Sigmoid colon (tissue), 4 donors: ENCODE data around the gene CALU.

Source experiments
- EP300 ChIP-seq, 4 donors: sonication (generic); formaldehyde crosslinking; IDR thresholded peaks; one replicate each; pipeline ENCODE4 v1.6.1; 2017; ENCODE audit warnings: antibody characterized with exemption in 4 of 4
- POLR2A ChIP-seq, 2 donors: fragments of 450-650 bp; IDR thresholded peaks; one replicate each; pipeline ENCODE4 v1.6.1; 2016; ENCODE audit warnings: antibody characterized with exemption in 2 of 2, mild to moderate bottlenecking in 2 of 2, moderate library complexity in 2 of 2
- POLR2AphosphoS5 ChIP-seq, 4 donors: sonication (generic); formaldehyde crosslinking; IDR thresholded peaks; one replicate each; pipeline ENCODE4 v1.6.1; 2017; ENCODE audit warnings: antibody characterized with exemption in 4 of 4
- TF ChIP-seq, protein P1 (sequence below), 4 experiments: fragments of 450-650 bp in 3 of 4; fragments of 200-600 bp in 1 of 4; IDR thresholded peaks; one replicate each; pipeline ENCODE4 v1.5.1; 2016 to 2019; ENCODE audit warnings: antibody characterized with exemption in 4 of 4, mild to moderate bottlenecking in 3 of 4, moderate library complexity in 2 of 4

DNA sequence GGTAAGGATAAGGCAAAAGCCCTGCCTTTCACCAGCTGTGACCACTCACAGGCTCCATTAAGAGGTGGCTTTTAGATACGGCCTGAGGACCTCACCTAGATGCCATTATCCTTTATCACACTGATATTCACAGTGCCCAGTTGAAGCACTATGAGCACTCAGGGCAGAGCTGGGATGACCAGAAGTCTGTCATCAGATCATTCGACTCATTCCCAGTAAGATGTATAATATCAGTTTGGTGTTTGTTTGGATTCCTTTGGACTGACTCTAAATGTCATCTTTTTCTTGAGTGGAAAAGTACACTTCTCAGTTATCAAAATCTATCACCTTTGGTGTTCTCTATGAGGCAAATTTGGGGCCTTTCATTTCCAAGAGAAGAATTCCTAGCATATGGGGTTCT lies 71.3 kb downstream of the CALU start:
- TF ChIP-seq, protein P1, sequence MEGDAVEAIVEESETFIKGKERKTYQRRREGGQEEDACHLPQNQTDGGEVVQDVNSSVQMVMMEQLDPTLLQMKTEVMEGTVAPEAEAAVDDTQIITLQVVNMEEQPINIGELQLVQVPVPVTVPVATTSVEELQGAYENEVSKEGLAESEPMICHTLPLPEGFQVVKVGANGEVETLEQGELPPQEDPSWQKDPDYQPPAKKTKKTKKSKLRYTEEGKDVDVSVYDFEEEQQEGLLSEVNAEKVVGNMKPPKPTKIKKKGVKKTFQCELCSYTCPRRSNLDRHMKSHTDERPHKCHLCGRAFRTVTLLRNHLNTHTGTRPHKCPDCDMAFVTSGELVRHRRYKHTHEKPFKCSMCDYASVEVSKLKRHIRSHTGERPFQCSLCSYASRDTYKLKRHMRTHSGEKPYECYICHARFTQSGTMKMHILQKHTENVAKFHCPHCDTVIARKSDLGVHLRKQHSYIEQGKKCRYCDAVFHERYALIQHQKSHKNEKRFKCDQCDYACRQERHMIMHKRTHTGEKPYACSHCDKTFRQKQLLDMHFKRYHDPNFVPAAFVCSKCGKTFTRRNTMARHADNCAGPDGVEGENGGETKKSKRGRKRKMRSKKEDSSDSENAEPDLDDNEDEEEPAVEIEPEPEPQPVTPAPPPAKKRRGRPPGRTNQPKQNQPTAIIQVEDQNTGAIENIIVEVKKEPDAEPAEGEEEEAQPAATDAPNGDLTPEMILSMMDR (IDR thresholded peaks at IDR 0.05) = no peak
- TF ChIP-seq EP300 (IDR thresholded peaks at IDR 0.05) (no peak), POLR2AphosphoS5 (IDR thresholded peaks at IDR 0.05) (no peak), POLR2A (IDR thresholded peaks at IDR 0.05) (no peak)
